SW480 (cell line): ENCODE results near the gene TEDC1.

ENCODE experiments used
- DNase-seq: peaks from one replicate; pipeline ENCODE4 v3.0.0-alpha.2; 2016; ENCODE audit warnings: low spot score

Gene TEDC1

GRCh38 chr14:105486163-105486973, 4.7 kb upstream of the TEDC1 start, which contains the start of gene CRIP1:
Gene CRIP1, plus strand, starts transcription at chr14:105486886. Its CDS starts 374 bp downstream, at chr14:105487260.
- DNase-seq, result no peak

GRCh38 chr14:105486974-105487448, 4.0 kb upstream of the TEDC1 start:
- DNase-seq, result no peak

- no peak for DNase-seq
Observed at GRCh38 chr14:105487449-105487985, 3.5 kb upstream of the TEDC1 start.

DNA sequence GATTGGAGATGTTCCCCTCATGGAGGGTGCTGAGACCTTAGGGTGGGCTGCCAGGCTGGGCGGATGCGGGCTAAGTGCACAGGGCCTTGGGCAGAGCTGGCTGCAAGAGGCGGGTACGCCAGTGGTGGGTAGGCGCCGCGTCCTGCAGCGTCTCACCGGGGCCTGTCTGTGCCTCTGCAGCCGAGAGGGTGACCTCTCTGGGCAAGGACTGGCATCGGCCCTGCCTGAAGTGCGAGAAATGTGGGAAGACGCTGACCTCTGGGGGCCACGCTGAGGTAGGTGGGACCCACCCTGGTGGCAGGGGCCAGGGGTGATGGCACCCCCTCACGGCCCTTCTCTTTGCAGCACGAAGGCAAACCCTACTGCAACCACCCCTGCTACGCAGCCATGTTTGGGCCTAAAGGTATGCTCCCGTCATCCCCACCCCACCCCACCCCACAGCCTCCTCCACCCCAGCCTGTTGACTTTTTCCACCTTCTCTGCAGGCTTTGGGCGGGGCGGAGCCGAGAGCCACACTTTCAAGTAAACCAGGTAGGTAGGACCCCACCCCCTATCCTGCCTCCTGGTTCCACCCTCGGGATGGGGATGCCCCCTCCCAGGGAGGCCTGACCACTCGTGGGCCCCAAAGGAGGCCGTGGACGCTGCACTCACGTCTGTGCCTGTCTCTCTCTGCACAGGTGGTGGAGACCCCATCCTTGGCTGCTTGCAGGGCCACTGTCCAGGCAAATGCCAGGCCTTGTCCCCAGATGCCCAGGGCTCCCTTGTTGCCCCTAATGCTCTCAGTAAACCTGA, 2.9 kb upstream of the TEDC1 start:
- no peak for DNase-seq

DNA sequence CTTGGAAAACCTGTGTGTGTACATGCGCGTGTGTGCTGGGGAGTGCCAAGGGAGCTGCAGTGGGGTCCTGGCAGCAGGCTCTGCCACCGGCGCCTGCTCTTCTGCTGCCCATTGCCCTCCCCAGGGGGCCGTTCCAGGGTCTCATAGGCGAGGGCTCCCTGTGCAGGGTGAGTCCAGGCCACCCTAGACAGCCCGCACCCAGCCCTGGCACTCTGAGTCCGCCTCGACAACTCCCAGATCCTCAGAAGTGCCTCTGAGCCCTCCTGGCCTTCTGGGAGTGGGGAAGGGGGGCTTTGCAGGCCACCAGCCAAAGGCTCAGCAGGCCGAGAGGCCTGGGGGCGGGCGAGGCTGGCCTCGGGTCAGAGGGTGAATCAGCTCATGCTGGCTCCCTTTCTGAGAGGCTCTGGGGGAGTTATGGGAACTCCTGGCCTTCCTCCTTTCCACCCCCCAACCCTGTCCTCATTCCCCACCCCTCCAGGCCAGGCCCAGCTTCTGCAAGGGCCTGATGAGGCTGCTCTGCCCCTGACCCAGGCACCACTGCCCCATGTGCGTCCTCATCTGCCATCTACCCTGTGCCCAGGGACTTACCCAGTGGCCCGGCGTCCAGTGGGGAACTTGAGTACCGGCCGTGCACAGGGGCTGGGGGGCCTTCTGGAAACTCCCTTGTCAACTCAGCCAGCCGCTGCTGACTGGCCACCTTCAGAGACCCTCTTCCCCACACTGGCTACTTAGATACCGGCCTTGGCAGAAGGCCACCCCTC, 2.1 kb upstream of the TEDC1 start:
- DNase-seq, result no peak

- DNase-seq, result peak; percentile 92
Observed at GRCh38 chr14:105489542-105490266, 1.3 kb upstream of the TEDC1 start.

DNA sequence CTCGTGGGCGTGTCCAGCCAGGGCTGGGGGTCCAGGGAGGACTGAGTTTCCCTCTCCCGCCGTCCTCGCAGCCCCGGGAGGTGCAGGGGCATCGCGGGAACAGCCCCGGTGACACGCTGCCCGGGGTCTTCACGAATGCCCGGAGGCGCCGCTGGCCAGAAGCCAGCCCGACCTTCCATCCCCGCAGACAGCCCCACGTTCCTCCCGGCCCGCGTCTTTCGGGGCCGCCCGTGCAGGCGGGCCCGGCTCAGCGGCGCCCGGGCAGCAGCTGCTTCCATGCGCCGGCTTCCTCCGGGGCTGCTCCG, 827 bp upstream of the TEDC1 start:
- no peak for DNase-seq

- DNase-seq, result peak; percentile 70
Observed at GRCh38 chr14:105491366-105491973, 424 bp downstream of the TEDC1 start.

DNA sequence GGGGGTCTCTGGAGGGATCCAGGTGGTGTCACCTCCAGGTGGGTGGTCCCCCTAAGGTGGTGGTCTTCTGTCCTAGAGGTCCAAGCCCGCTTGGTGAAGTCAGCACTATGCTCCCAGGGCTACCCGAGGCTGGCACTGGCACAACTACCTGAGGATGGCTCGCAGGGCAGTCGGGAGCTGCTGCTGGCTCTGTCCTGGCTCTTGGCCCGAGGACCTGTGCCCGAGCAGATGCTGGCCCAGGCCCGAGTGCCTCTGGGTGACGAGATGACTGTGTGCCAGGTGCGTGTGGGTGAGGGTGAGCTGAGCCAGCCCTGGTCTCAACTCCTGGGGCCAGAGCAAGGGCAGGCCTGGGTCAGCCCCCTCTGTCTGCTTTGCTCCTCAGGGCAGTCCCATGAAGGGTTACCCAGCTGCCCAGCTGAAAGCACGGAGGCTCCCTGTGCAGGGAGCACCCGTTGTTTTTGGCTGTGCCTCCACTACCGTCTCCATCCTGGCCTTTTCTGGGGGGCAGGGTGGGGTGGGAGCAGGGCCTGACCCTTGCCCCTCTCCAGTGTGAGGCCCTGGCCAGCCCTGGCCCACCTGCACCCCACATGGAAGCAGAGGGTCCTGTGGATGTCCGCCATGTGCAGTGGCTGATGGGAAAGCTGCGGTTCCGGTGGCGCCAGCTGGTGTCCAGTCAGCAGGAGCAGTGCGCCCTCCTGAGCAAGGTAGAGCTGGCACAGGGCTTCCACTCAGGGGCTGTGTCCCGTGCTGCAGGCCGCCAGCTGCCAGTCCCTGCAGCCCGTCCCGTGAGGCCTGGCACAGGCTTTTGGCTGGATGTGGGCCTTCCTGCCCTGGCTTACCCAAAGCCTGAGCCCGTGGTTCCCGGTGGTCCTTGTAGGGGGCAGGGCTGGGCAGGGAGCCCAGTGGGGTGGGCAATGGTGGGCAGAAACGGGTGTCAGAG, 1.3 kb downstream of the TEDC1 start:
- no peak for DNase-seq

GRCh38 chr14:105492971-105493871, 2.2 kb downstream of the TEDC1 start:
- DNase-seq, result no peak

- no peak for DNase-seq
Observed at GRCh38 chr14:105493921-105494605, 3.0 kb downstream of the TEDC1 start.

- DNase-seq, result no peak
Observed at GRCh38 chr14:105494606-105494929, 3.5 kb downstream of the TEDC1 start.

GRCh38 chr14:105495101-105495989, 4.3 kb downstream of the TEDC1 start:
- no peak for DNase-seq

- DNase-seq, result no peak
Observed at GRCh38 chr14:105495990-105496830, 5.2 kb downstream of the TEDC1 start.

DNA sequence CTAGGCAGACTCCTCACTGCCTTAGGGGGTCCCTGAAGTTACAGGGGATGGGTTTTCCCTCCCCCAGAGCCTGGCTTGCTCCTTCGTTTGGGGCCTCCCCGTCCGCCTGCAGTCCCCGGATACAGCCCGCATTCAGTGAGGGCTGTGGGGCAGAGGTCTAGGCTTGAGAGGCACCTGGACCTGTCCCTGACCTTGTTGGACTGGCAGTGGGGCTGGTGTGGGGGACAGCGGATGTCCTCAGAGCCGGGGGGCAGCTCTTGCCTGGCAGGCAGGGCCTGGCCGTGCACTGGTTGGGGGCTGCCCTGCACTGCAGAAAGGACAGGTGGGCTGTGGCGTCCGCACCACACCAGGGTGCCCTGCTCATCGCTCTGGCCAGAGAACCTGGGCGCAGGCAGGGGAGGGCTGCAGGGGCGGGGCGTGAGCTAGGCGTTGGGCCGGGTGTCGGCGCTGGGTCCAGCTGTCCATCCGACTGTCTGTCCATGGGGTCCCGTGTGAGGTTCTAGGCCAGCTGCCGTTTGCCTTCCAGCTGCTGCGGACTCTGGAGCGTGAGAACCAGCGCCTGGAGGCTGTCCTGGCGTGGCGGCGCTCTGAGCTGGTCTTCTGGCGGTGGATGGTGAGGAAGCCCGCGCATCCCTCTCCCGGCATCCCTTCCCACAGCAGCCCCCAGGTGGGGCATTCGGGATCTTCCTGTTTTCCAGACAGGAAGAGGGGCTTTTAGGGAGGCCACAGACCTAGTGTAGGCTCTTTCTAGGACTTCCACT, 6.0 kb downstream of the TEDC1 start:
- no peak for DNase-seq
